NCI-H2107 treated with DMSO at 0.1 percent for 48 hours (cell line): ENCODE results near the gene PAM16.

Experiments
- DNase-seq: peaks from one replicate; lab custom pipeline; 2025; ENCODE audit not compliant: unreplicated experiment; lab: John Stamatoyannopoulos, UW

PAM16 gene

DNA sequence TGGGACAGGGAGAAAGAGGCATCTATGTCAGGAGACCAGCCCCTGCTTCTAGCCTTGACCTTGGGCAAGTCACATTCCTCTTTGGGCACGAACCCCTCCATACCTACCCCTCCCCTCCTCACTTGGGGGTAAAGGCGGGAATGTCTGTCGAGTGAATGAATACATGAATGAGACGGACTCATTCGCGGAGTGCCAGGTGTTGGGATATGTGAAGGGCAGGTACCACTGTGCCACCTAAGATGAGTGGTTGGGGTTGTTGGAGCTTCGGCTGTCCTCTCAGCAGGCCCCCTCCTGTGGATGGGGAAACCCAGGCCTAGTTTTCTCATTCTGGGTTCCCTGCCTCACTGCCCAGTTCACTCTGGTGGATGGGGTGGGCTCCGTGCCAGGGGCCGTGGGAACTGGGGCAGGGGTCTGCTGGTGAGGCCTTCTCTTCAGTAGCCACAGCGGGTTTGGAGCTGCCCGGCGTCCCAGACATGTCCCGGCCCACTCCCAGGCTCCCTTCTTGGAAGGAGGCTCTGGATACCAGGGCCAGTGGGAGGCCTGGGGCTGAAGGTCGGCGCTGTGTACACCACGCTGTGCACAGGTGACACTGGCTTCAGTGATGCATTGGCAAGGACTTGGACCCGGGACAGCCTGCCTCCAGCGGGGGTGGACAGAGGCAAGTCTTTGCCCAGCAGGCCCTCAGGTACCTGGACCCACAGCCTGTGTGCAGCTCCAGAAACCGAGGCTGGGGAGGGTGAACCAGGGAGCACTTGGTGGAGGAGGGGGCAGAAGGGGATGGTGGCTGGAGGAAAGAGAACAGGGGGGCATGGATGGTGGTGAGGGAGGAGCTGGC lies 29.6 kb downstream of the PAM16 start:
- DNase-seq = no peak

DNA sequence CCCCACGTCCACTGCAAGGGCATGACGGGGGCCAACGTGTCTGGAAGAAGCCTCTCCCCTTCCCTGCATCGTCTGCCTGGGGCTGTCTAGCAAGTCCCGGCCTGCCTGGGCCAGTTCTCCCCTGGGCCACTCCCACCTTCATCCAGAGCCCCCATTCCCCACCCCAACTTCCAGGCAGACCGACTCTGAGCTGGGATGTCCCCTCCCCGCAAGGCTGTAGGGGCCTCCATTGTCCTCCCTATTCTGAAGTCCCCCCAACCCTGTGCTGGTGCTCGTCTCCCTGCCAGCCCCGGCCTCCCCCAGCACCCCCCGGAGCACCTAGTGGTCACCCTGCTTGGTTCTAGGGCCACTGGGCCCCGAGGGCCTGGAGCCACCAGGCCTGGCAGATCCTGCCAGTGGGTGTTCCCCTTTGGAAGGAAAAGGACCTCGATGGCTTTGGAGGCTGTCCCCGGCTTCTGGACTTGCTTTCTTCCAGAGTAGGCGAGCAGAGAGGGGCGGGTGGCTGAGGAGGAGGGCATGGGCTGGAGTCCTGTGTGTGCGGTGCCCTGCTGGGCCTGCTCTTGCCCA lies 30.5 kb downstream of the PAM16 start:
- DNase-seq = no peak

DNA sequence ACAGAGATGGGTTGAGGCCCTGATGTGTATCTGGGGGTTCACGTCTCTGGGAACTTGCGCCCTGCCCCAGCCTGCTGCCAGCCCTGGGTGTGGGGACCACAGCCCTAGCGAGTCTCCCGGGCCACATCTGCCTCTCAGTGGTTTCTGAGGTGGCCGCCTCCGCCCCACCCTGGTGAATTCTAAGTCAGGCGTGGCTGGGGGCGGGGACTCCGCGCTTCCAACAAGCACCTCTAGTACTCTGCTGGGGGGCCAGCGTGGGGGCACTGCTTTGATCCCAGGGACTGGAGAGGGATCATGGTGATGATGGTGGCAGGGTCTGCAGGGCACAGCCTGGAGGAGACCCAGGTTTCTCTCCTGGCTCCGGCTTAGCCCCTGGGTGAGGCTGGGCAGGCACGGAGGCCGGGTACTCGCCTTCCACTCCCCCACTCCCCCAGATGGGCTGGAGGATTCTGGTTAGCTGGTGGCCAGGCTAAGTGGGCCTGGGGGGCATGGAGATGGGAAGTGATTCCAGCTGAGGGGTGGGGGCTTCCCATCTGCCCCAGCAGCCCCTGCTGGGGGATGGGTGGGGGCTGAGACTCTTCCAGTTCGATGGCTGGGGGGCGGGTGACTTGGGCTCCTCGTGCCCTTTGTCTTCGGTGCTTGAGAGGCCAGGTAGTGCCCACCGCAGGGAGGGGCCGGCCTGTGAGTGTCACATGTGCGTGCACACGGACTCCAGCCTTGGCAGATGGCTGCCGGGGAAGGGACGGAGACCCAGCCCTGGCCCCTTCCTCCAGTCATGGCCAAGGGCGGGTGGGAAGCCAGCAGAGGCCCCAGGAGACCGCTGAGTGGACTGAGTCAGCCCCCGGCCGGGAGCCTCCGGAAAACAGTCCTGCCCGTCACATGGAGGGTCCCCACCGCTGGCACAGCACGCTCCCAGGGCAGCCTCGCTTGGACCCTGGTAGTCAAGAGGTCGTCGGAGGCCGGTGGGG lies 31.4 kb downstream of the PAM16 start:
- DNase-seq = no peak

DNA sequence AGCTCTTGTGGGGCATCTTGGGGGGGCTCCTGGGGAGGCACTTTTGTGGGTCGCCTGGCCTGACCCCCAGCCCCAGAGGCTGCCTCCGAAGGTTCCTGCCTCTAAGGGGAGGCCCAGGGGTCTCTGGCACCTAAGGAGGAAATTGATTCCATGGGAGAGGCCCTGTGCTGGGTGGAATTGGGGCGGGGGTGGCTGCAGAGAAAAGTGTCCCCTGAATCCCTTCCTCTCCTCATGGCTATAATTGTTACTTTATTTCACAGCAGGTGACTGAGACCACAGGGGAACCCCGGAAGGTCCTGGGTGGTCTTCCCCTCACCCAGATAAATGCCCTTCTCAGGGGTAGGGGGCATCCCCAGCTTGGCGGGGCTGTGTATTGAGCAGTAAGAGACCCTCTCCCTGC lies 32.2 kb downstream of the PAM16 start:
- DNase-seq = no peak

DNA sequence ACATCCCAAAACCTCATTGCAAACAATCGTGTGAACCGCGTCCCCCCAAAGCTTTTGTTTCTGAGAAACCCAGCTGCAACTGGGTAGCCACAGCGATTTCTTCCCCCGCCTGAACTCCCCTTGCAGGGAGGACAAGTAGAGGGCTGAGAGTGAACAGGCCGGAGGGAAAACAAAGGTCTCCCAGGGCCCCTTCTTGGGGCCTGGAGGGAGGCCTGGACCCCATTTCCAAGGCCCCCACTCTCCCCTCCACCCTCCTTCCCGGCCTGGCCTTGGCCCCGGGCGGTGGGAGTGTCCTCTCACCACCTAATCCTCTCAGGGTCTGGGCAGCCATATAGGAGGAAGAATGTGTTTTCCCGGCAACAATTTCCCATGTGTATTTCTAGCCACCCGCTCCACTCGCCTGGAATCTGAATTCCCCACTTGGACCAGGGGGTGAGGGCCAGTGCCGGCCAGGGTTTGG lies 32.6 kb downstream of the PAM16 start:
- DNase-seq = no peak

DNA sequence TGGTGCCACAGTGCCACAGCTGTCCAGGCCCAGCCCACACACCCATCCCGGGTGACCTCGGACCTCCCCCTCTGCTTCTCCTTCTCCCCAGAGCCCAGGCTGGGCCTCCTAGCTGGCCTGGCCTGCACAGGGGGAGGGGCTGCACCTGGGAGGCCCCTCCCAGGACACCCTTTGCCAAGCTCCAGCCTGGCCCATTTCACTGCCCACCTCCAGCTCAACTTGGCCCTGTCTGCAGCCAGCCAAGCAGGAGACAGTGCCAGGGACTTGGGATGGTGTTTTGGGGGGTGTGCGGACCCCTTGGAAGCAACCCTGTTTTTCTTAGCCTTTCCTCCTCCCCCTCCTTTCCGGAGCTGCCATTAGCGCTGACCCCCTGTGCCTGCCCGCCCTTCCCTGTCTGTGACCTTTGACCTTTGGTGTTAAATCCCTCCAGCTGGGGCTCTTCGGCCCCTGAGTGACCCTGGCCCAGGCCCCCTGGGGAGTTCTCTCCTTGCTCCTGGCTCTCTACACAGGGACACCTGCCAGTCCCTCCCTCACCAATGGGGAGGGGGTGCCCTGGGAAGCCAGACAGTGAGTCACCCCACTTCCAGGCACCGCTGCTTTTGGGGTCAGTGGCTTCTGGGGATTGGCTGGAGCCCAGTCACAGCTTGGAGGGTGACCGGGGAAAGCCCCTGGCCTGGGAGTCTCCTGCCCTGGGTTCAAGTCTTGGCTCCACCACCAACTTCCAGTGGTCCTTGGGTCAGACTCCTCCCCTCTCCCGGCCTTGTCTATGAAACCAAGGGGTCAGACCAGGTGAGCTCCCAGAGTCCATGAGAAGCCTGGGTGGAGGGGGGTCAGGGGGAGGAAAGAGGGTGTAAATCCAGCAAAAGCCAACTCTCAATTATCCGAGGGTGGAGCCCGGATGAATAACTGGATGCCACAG lies 33.3 kb downstream of the PAM16 start:
- DNase-seq = no peak

DNA sequence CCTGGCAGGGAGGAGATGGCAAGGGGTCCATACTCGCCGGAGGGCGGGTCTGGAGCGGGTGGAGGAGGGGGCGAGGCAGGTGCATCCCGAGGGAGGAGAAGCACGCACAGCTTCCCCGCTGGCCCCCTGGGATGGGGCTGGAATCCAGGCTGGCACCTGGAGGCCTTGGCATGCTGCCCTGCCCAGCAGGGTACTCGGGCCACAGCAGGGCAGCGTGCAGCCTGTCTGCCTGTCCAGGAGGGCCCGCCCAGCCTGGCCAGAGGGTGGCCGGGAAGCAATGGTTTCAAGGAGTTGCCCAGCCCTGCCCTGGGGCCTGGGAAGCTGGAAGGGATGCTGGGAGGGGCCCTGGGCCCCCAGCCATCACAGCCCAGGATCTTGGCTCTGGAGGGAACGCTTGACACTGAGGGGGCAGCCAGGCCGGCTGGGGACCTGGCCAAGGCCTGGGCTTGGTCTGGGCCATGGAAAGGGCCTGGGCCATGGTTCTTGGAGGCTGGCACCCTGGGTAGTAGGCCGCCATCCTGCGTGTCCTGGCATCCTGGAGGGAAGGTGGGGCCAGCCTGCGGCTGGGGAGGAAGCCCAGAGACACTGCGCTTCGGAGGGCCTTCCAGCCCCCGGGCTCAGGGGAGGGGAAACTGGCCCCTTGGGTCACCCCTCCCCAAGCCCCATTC lies 34.1 kb downstream of the PAM16 start:
- peak; percentile 17 for DNase-seq

DNA sequence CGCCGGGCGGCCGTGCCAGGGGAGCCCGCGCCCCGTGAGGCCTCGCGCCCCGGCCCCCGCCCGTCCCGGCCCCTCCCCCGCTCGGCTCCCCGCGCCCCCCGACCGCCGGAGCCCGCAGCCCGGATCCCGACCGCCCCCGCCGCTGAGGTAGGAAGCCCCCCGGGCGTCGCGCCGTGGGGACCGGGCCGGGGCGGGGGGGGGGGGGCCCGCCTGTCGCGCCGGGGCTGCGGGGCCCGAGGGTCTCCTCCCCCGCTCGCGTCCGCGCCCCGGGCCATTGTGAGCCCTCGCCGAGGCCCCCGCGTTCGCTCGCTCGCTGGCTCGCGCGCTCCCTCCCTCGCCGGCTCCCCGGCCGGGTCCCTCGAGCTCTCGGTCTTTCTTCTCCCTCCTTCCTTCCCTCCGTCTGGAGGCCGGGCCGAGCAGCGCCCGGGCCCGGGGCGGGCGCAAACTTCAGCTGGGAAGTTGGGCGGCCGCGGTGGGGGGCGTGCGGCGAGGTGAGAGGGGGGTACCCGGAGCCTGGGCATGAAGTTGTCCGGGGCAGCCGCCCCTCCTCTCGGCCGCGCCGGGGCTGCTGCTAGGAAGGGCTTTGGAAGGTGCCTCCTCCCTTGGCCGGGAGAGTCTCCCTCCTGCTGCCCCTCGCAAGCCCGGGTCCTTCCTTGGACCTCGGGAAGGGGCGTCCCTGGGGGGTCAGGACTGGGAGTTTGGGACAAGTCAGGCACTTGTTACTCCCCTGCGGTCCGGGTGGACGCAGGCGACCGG lies 34.8 kb downstream of the PAM16 start:
- DNase-seq = no peak

DNA sequence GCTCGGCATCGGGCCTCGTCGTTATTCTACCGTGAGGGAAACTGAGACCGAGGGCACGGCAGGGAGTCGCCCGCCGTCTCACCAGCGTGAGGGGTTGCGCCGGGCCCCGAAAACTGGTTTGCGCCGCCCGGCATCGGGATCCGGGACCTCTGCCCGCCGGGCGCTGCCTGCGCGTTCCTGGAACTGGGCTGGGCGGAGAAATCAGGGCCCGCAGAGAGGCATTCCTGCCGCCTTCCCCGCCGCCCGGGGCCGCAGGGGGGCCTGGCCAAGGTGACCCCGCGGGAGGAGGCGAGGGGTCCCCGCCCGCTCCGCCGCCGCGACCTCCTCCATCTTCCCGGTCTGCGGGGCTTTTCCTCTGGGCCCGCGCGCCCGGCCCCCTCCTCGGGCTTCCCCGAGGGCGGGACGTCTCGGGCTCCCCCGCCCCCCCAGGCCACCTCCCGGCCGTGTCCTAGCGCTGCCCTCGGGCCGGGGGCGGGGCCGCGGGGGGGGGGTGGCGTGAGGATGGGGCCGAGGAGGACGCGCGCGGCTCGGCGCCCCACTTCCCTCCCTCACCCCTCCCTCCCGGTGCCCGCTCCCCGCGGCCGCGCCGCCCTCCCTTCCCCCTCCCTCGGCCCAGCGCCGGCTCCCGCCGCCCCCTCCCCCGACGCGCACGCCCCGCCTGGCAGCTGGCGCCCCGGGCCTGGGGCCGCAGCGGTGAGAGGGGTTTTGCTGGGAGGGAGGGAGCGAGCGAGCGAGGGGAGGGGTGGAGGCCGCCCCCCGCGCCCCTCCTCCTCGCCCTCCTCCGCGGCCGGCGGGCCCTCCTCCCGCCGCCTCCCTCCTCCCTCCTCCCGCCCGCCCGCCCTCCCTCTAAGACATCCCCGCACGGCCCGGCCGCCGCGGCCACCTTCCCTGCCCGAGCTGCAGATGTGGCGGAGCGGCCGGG lies 35.7 kb downstream of the PAM16 start, which contains the start of gene GLIS2:
TSS of gene GLIS2 (plus strand) at position 882 of the 922 bp plus-strand sequence. CDS start 16,214 bp downstream, outside the sequence.
- no peak for DNase-seq

DNA sequence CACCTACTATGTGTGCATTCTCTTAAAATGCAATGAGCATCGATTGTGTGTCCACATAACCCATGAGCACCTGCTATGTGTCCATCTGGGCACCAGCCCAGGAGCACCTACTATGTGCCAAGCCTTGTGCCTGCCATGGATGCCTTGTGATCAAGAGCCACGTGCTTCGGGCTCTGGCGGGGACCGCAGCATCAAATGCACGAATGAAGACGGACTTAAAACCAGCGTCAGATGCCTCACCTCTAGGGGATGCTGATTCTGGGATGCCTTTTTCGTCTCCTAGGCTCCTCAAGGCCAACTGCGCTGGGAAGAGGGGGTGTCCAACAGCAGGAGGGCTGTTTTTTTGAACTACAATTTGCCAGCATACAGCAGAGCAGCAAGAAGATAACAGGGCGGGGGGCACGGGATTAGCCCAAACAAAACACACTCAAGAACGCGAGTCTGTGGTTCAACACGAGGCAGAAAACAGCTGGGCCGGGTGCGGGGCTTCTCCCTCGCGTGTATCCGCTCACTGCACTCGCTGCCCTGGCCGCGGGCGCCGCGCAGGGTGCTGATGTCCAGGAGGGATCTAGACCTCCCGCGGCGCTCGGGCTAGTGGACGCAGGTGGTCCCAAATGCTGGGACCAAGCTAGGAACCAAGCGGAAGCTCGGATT lies 36.5 kb downstream of the PAM16 start:
- DNase-seq = no peak

DNA sequence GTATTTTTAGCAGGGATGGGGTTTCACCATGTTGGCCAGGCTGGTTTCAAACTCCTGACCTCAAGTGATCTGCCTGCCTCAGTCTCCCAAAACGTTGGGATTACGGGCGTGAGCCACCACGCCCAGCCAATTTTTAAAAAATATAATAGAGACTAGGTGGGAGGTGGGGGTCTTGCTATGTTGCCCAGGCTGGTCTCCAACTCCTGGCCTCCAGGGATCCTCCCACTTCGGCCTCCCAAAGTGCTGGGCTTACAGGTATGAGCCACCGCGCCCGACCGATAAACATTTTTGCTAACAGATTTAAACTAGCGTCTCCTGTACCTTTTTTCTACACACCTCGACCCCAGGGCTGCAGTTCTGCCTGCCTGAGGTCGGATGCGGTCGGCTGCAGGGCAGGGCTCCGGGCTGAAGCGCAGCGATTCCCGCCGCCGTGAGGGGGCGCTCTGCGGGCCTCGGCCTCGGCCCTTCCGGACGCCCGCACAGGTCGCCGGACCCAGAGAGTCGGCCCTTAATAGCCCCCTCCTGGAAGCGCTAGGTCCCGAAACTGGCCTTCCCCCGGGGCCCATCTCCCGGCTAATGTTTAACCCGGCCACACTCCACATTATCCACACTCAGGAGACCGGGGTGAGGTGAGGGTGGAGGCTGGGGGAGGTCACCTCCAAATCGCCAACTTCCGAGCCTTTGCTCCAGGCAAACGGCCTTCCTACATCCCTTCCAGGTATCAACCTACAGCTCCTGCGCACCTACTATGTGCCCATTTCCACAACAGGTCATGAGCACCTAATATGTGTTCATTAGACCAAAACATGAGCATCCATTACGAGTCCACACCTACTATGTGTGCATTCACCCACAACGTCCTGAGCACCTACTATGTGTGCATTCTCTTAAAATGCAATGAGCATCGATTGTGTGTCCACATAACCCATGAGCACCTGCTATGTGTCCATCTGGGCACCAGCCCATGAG lies 37.3 kb downstream of the PAM16 start:
- no peak for DNase-seq

DNA sequence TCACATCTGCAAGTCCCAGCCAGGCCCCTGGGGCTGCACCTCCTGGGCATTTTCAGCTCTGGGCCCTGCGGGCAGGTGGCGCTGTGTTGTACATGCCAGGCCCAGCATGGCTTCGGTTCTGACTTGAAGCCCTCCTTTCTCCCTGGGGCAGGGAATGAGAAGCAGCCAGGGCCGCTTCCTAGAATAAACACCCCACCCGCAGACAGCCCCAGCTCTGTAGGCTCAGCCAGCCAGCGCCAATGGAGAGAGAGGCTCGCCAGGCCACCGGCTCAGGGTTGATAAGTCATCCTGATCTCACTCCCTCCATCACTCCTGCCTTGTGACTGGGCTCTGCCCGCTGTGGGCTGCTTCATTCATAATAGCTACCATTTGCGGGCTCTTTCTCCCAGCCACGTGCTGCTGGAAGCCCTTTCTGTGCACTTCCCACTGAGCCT lies 41.3 kb downstream of the PAM16 start:
- no peak for DNase-seq

DNA sequence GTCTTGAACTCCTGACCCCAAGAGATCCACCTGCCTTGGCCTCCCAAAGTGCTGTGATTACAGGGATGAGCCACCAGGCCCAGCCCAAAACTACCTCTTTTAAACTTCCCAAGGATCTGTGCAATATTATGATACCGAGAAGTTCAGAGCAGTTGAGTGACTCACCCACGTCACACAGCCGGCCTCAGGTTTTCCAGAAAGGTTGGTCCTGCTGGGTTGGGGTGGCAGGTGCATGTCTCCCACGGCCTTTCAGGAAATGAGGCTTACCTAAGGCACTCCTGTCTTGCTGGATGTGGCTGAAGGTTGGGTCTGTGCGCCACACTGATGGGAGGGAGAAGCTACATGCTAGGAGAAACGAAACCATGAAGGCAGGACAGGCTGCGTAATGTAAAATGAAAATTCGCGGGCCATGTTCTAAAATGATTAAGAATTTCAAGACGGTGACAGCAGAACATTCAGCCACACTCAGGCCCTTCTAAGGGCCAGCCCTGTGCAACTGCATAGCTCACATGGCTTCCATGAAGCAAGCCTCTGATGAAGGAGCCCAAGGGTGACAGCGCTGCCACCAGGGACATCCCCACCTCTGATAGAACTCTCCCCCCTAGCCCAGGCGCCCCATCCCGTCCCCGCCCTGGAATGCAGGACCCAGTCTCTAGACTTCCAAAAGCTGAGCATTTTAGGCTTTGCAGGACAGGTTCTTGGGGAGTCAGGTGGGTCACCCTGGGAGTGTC lies 41.9 kb downstream of the PAM16 start:
- DNase-seq = no peak

DNA sequence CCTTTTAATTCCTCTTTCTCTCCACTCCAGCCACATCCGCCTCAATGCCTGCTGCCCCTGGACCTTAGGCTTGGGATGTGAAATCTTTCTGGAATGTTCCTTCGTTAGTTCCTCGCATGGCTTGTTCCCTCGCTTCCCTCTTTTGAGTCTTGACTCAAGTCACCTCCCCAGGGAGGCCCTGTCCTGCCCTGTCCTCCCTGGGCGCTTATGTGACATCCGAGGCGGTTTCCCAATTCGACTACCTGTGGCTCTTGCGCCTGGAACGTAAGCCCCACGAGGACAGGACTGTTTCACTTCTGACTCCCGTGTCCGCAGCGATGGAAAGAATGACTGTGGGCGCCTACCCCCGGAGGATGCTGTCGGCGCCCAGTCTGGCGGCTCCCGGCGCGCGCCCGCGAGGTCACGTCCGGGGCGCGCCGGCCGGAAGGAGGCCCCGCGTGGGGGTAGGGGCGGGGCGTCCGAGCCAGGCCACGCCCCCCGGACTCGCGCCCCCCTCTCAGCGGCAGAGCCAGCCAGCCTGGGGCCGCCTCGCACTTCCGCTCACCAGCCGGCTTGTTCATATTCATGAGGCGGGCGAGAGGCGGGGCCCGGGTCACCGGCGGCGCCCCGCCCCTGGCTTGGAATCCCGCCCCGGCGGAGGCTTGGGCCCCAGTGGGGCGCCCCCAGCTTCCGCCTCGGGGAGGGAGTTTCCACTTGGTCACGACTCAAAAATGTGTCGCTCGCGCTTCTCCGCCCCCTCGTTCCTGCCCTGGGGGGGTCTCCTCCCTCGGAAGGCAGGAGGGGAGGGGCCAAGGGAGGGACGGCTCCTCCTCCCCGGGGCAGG lies 43.7 kb downstream of the PAM16 start:
- DNase-seq = peak; percentile 28
